GM12878 (cell line): ENCODE data around the gene ARID1A. TPM values are rescaled to one million over a fixed set of nuclear protein-coding genes. Genes with fewer than 3 reads are reported as not detected.

ENCODE experiments used
- ATAC-seq: fragments of 200-7000 bp; cut with Tn5 transposase; 3 replicates; pipeline ENCODE4 v1.9.1; 2020; ENCODE audit warnings: mild to moderate bottlenecking, moderate library complexity
- Bru-seq: library from RNA; stranded (reverse); fragments of 400-500 nt; gene quantifications from one replicate; lab custom pipeline; 2021; lab: Mats Ljungman, UMichigan
- BruChase-seq, 2 experiments: library from RNA; stranded (reverse); fragments of 400-500 nt; gene quantifications; one replicate each; lab custom pipeline; 2021; lab: Mats Ljungman, UMichigan
- BruUV-seq: library from RNA; stranded (reverse); fragments of 400-500 nt; replicated peaks from 2 replicates; lab custom pipeline; 2021; lab: Mats Ljungman, UMichigan
- CTCF ChIA-PET: fragments of 300-600 bp; sonication (Branson Sonifier 250); formaldehyde crosslinking; extraction: SDS; loops from one replicate; lab custom pipeline; 2021; ENCODE audit warnings: inconsistent platforms; lab: Yijun Ruan, JAX
- POLR2A ChIA-PET: fragments of 350-600 bp; formaldehyde crosslinking; extraction: SDS; loops from one replicate; lab custom pipeline; 2021; ENCODE audit warnings: inconsistent platforms; lab: Charles Lee
- RAD21 ChIA-PET: fragments of 300-600 bp; sonication (Branson Sonifier 250); formaldehyde crosslinking; loops from one replicate; lab custom pipeline; 2023; ENCODE audit warnings: antibody characterized with exemption; ENCODE audit not compliant: unreplicated experiment; lab: Charles Lee
- SMC1A ChIA-PET: fragments of 300-600 bp; sonication (Branson Sonifier 250); formaldehyde crosslinking; loops from one replicate; lab custom pipeline; 2023; ENCODE audit not compliant: unreplicated experiment, uncharacterized antibody; lab: Charles Lee
- DNase-seq: peaks from one replicate; pipeline ENCODE4 v3.0.0-alpha.2; 2011; ENCODE audit warnings: low read depth, low spot score
- FAIRE-seq: peaks from 3 replicates; lab custom pipeline; 2011; peaks lifted over from hg19 to GRCh38; lab: Jason Lieb, UNC
- H2AFZ ChIP-seq: 2 replicates; pipeline ENCODE4 v1.6.0; 2011; ENCODE audit warnings: low read depth, low read length, control low read depth; ENCODE audit not compliant: control insufficient read depth
- H3K27ac ChIP-seq: 2 replicates; pipeline ENCODE4 v1.5.1; 2011; ENCODE audit warnings: control low read depth; ENCODE audit not compliant: control insufficient read depth, insufficient read depth
- H3K27me3 ChIP-seq, 2 experiments: replicated peaks in 1 of 2; 2 replicates each; pipeline versions ENCODE4 v1.6.0 to v1.6.1; 2011; ENCODE audit warnings: low read length in 1 of 2; ENCODE audit not compliant: control insufficient read depth in 2 of 2, insufficient read depth in 2 of 2
- H3K36me3 ChIP-seq, 2 experiments: 2 replicates each; pipeline ENCODE4 v1.5.1; 2011; ENCODE audit warnings: low read length in 1 of 2; ENCODE audit not compliant: control insufficient read depth in 2 of 2, insufficient read depth in 2 of 2
- H3K4me1 ChIP-seq: 2 replicates; pipeline ENCODE4 v1.6.1; 2011; ENCODE audit warnings: mild to moderate bottlenecking, low read length, moderate library complexity, mixed read lengths; ENCODE audit not compliant: control insufficient read depth, insufficient read depth
- H3K4me2 ChIP-seq: 2 replicates; pipeline ENCODE4 v1.6.0; 2011; ENCODE audit warnings: control low read depth; ENCODE audit not compliant: control insufficient read depth, insufficient read depth
- H3K4me3 ChIP-seq: fragments of 200-600 bp; sonication (generic); 2 replicates; pipeline ENCODE4 v1.5.1; 2016
- H3K79me2 ChIP-seq: 2 replicates; pipeline ENCODE4 v1.6.0; 2011; ENCODE audit warnings: low read length; ENCODE audit not compliant: control insufficient read depth, insufficient read depth
- H3K9ac ChIP-seq: 2 replicates; pipeline ENCODE4 v1.8.0; 2011; ENCODE audit warnings: low read length, control low read depth, mixed read lengths; ENCODE audit not compliant: control insufficient read depth, insufficient read depth
- H3K9me3 ChIP-seq: replicated peaks from 3 replicates; pipeline ENCODE4 v1.5.1; 2011; ENCODE audit warnings: mild to moderate bottlenecking, low read length; ENCODE audit not compliant: control insufficient read depth, insufficient read depth
- H4K20me1 ChIP-seq: 2 replicates; pipeline ENCODE4 v1.6.0; 2011; ENCODE audit not compliant: control insufficient read depth, insufficient read depth
- CHD1 ChIP-seq: IDR thresholded peaks from 2 replicates; pipeline ENCODE4 v1.6.1; 2012; ENCODE audit warnings: low read depth, low read length, improper control_type of control experiment
- GATAD2B ChIP-seq: fragments of 450-650 bp; conservative IDR thresholded peaks from 2 replicates; pipeline ENCODE4 v1.6.1; 2017; ENCODE audit warnings: low read depth, mild to moderate bottlenecking, moderate library complexity
- POU2F2 ChIP-seq: IDR thresholded peaks from 3 replicates; pipeline ENCODE4 v1.6.1; 2011; ENCODE audit warnings: low read depth, mild to moderate bottlenecking, low read length, borderline replicate concordance
- RAD51 ChIP-seq: fragments of 450-650 bp; IDR thresholded peaks from 2 replicates; pipeline ENCODE4 v1.6.1; 2016; ENCODE audit warnings: moderate library complexity, mild to moderate bottlenecking, inconsistent platforms
- RCOR1 ChIP-seq: conservative IDR thresholded peaks from 2 replicates; pipeline ENCODE4 v1.6.1; 2012; ENCODE audit warnings: low read depth, low read length, improper control_type of control experiment
- STAT3 ChIP-seq: IDR thresholded peaks from 2 replicates; pipeline ENCODE4 v1.6.1; 2011; ENCODE audit warnings: low read depth, low read length, improper control_type of control experiment
- ZSCAN29 ChIP-seq: fragments of 450-650 bp; IDR thresholded peaks from 2 replicates; pipeline ENCODE4 v1.6.1; 2017; ENCODE audit warnings: mild to moderate bottlenecking, moderate library complexity
- WGBS: methylation state at CpG from one replicate; pipeline ENCODE4 v1.1.6; 2016; ENCODE audit warnings: low lambda C conversion rate; ENCODE audit not compliant: insufficient replicate concordance, insufficient coverage; ENCODE audit errors: missing lambda C conversion rate; 5-methylcytosine and 5-hydroxymethylcytosine counted together
- in situ Hi-C: fragments of 300-500 bp; cut with MboI; formaldehyde crosslinking; loops from 9 replicates; pipeline ENCODE4 v1.14.3; 2018; ENCODE audit warnings: mixed read lengths
- intact Hi-C: fragments of 100-400 bp; cut with micrococcal nuclease; formaldehyde crosslinking; loops from one replicate; pipeline ENCODE4 v1.14.2; 2022; ENCODE audit not compliant: unreplicated experiment
- long read RNA-seq, 2 experiments: library from polyadenylated mRNA; unstranded; transcript quantifications; one replicate each; pipeline ENCODE4 v2.0.0, GENCODE V29; 2019 to 2020
- polyA minus RNA-seq, 3 experiments: library from RNA; depleted of rRNA, polyadenylated mRNA; stranded (reverse); fragments of >200 nt; gene quantifications; 2 replicates each; pipeline ENCODE4 v1.2.3, GENCODE V29; 2011
- polyA plus RNA-seq, 11 experiments: library from polyadenylated mRNA; depleted of rRNA in 4 of 11; unstranded in 6 of 11; stranded (reverse) in 5 of 11; fragments of >200 nt; fragmentation: Nextera tagmentation in 4 of 11; fragmentation: Illumina TruSeq in 1 of 11; extraction: Ambion mirVana in 4 of 11; extraction: Trizol in 1 of 11; gene quantifications; 1 replicate in 1 of 11; 2 replicates in 10 of 11; pipeline versions ENCODE4 v1.2.1 to v1.2.3, GENCODE V29; 2011 to 2016; ENCODE audit warnings: inconsistent platforms in 2 of 11, missing spikeins in 2 of 11, low read depth in 1 of 11
- total RNA-seq, 4 experiments: library from RNA; depleted of rRNA in 3 of 4; stranded (reverse); fragments of >200 nt in 3 of 4; fragmentation: Illumina TruSeq in 1 of 4; extraction: Trizol in 1 of 4; gene quantifications; 2 replicates each; pipeline versions ENCODE4 v1.2.1 to v1.2.3, GENCODE V29; 2013 to 2021
- TF ChIP-seq, protein P1 (sequence below): IDR thresholded peaks from 2 replicates; pipeline ENCODE4 v1.6.1; 2012; ENCODE audit warnings: improper control_type of control experiment, low read depth, low read length; ENCODE audit not compliant: insufficient replicate concordance
- TF ChIP-seq, protein P2 (sequence below): IDR thresholded peaks from 2 replicates; pipeline ENCODE4 v1.6.1; 2011; ENCODE audit warnings: borderline replicate concordance, low read depth, mild to moderate bottlenecking, moderate library complexity, low read length; ENCODE audit not compliant: insufficient read depth, poor library complexity, severe bottlenecking

ARID1A gene
- 132 and 155 TPM in 2 replicates for total RNA-seq (2013; cell fraction: nucleolus; rRNA removed)
- total RNA-seq (2014; rRNA removed) (20.5 and 24.3 TPM in 2 replicates), total RNA-seq (2014; rRNA removed; fragmentation: Illumina TruSeq; extraction: Trizol) (22.7 and 23.6 TPM in 2 replicates), total RNA-seq (2021) (93.4 and 98.0 TPM in 2 replicates), polyA plus RNA-seq (2011; rRNA removed) (9.4 and 13.1 TPM in 2 replicates), polyA plus RNA-seq (2014; fragmentation: Illumina TruSeq; extraction: Trizol) (59.0 and 75.1 TPM in 2 replicates), polyA plus RNA-seq (2014; fragmentation: Nextera tagmentation; extraction: Ambion mirVana) (10 to 100 TPM in 1 of 2 experiments, 1 to 10 TPM in 1; 10.0 to 24.5 TPM), polyA plus RNA-seq (2014; rRNA removed) (41.6 and 57.8 TPM in 2 replicates), polyA plus RNA-seq (2016; fragmentation: Nextera tagmentation; extraction: Ambion mirVana) (10 to 100 TPM; 22.2 to 22.8 TPM), polyA minus RNA-seq (2011; rRNA and poly(A)+ RNA removed) (31.7 and 33.9 TPM in 2 replicates), Bru-seq, nascent RNA (percentile 89 among the genes with signal in this experiment), BruChase-seq, experiment 1, labeled RNA remaining after a 6-hour chase (percentile 91 among the genes with signal in this experiment), BruChase-seq, experiment 2, labeled RNA remaining after a 2-hour chase (percentile 93 among the genes with signal in this experiment)
- polyA plus RNA-seq (2011; ENCODE audit: low read depth), result 28.6 TPM
- polyA plus RNA-seq (2011; cell fraction: cytosol; rRNA removed), result 18.8 and 23.5 TPM in 2 replicates
- polyA plus RNA-seq (2011; cell fraction: nucleus; rRNA removed), result 49.4 and 77.8 TPM in 2 replicates
- polyA plus RNA-seq (2012), result 44.5 and 51.6 TPM in 2 replicates
- polyA minus RNA-seq (2011; cell fraction: cytosol; rRNA and poly(A)+ RNA removed), result 29.7 and 37.3 TPM in 2 replicates
- 18.1 and 41.5 TPM in 2 replicates for polyA minus RNA-seq (2011; cell fraction: nucleus; rRNA and poly(A)+ RNA removed)
- long read RNA-seq, experiment 1, partial matches to known transcripts, result 2 of 6 reads
- long read RNA-seq, experiment 1, other reads (novel, unspliced or antisense), result 0 of 6 reads
- long read RNA-seq, experiment 2, transcript ARID1A-217 (1 exons, 3,046 nt), result major isoform, 6 of 14 reads
- long read RNA-seq, experiment 2, partial matches to known transcripts, result 1 of 14 reads
- long read RNA-seq, experiment 2, other reads (novel, unspliced or antisense), result 7 of 14 reads

DNA sequence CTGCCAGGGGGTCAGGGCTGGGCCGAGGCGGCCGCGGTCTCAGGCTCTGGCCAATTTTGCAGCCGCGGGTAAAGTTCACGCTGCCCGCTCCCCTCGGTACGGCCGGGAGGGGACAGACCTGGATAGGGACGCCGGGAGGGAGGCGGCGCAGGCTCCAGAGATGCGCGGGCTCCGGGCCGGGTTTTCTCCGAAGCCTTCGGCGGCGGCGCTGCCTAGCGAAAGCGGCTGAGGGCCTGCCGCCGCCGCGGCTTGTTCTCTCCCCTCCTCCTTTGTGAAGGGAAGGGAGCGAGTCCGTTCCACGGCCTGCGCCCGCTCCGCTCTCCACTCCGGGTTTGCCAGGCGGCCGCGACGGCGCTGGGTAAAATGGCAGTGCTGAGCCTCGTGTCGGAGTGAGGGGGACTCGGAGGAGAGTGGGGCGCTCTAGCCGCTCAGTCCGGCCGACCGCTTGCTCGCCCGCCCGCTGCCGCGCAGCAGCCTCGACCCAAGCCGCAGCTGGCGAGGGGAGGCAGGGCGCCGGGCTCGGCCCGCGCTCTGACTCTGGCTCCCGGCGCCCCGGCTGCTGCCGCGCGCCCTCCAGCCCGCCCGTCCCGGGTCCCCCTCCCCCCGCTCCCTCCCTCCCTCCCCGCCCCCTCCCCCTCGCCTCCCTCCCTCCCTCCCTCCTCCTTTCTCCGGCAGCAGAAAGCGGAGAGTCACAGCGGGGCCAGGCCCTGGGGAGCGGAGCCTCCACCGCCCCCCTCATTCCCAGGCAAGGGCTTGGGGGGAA lies at the start of gene ARID1A:
Gene ARID1A (plus strand): TSS at position 660 of the 763 bp plus-strand sequence. CDS start 389 bp downstream, outside the sequence.
- no TSS peak for BruUV-seq
- RAD21 ChIA-PET, result interaction anchor here (4.2 to 7.0 kb wide), 3 partner anchors 69 to 94 kb away, joined by 25 to 90 read pairs (median 59); partner anchors contain the start of gene PIGV
- TF ChIP-seq STAT3 (no peak; the same call in 1 of the 2 replicates), RCOR1 (peak; percentile 94), POU2F2 (peak; percentile 91; the same call in 2 of the 3 replicates), ZSCAN29 (peak; percentile 98), CHD1 (peak; percentile 67), GATAD2B (peak; percentile 96), RAD51 (no peak)
- TF ChIP-seq, protein P1, sequence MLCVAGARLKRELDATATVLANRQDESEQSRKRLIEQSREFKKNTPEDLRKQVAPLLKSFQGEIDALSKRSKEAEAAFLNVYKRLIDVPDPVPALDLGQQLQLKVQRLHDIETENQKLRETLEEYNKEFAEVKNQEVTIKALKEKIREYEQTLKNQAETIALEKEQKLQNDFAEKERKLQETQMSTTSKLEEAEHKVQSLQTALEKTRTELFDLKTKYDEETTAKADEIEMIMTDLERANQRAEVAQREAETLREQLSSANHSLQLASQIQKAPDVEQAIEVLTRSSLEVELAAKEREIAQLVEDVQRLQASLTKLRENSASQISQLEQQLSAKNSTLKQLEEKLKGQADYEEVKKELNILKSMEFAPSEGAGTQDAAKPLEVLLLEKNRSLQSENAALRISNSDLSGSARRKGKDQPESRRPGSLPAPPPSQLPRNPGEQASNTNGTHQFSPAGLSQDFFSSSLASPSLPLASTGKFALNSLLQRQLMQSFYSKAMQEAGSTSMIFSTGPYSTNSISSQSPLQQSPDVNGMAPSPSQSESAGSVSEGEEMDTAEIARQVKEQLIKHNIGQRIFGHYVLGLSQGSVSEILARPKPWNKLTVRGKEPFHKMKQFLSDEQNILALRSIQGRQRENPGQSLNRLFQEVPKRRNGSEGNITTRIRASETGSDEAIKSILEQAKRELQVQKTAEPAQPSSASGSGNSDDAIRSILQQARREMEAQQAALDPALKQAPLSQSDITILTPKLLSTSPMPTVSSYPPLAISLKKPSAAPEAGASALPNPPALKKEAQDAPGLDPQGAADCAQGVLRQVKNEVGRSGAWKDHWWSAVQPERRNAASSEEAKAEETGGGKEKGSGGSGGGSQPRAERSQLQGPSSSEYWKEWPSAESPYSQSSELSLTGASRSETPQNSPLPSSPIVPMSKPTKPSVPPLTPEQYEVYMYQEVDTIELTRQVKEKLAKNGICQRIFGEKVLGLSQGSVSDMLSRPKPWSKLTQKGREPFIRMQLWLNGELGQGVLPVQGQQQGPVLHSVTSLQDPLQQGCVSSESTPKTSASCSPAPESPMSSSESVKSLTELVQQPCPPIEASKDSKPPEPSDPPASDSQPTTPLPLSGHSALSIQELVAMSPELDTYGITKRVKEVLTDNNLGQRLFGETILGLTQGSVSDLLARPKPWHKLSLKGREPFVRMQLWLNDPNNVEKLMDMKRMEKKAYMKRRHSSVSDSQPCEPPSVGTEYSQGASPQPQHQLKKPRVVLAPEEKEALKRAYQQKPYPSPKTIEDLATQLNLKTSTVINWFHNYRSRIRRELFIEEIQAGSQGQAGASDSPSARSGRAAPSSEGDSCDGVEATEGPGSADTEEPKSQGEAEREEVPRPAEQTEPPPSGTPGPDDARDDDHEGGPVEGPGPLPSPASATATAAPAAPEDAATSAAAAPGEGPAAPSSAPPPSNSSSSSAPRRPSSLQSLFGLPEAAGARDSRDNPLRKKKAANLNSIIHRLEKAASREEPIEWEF, result no peak
- TF ChIP-seq, protein P2, sequence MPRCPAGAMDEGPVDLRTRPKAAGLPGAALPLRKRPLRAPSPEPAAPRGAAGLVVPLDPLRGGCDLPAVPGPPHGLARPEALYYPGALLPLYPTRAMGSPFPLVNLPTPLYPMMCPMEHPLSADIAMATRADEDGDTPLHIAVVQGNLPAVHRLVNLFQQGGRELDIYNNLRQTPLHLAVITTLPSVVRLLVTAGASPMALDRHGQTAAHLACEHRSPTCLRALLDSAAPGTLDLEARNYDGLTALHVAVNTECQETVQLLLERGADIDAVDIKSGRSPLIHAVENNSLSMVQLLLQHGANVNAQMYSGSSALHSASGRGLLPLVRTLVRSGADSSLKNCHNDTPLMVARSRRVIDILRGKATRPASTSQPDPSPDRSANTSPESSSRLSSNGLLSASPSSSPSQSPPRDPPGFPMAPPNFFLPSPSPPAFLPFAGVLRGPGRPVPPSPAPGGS, result peak; percentile 59

More for the DNA sequence above, at the start of gene ARID1A:
- peak within 1 kb of the TSS; percentile 97 for H3K4me2 ChIP-seq
- H3K4me1 ChIP-seq, result peaks cover 13% of the 10 kb centered on the region
- WGBS, result 1% methylated on average over 59 of the region's 80 CpGs
- SMC1A ChIA-PET, result interaction anchor here (1.4 to 7.5 kb wide), 3 partner anchors 17 to 94 kb away, joined by 4 to 79 read pairs (median 65); partner anchors contain the start of gene PIGV
- H3K36me3 ChIP-seq, result no peaks in the 10 kb centered on the region
- in situ Hi-C loops (no loop called here), intact Hi-C loops (loop anchor here (1.0 kb wide), 1 partner anchor 92 kb away; the partner anchor contains the start of gene PIGV)
- H3K79me2 ChIP-seq, result peaks cover 68% of the 10 kb centered on the region
- peak; percentile 71 for FAIRE-seq
- ATAC-seq, result peak; percentile 69
- DNase-seq, result peak; percentile 82
- peaks cover 5% of the 10 kb centered on the region; the same call in 1 of the 2 replicates for H4K20me1 ChIP-seq
- H3K4me3 ChIP-seq, result peak within 1 kb of the TSS; percentile 98
- H3K27me3 ChIP-seq, result no peaks in the 10 kb centered on the region
- peak within 1 kb of the TSS; percentile 98 for H3K27ac ChIP-seq
- POLR2A ChIA-PET, result interaction anchor here (1.2 to 8.7 kb wide), 2 partner anchors 51 to 94 kb away, joined by 3 to 69 read pairs; partner anchors contain the start of gene PIGV
- H2AFZ ChIP-seq, result peak within 1 kb of the TSS; percentile 51
- no peaks in the 10 kb centered on the region for H3K9me3 ChIP-seq
- H3K9ac ChIP-seq, result peak within 1 kb of the TSS; percentile 94
- CTCF ChIA-PET, result interaction anchor here (0.6 to 5.3 kb wide), 4 partner anchors 8 to 180 kb away, joined by 3 to 67 read pairs (median 24); partner anchors contain the start of gene PIGV
